Islet precursor cell (in vitro differentiated cells): ENCODE results near the gene BEX1.
"Not testable (repeated sequence)": the region's sequence is repeated elsewhere in the genome, so short reads cannot be mapped to it uniquely, and the experiment has no call there.

ENCODE experiments used
- DNase-seq: peaks from one replicate; pipeline ENCODE4 v3.0.0-alpha.2; 2018

BEX1 gene

GRCh38 chrX:103063918-103064434, at the start of gene BEX1:
TSS of gene BEX1 (minus strand) at chrX:103064171. CDS start at chrX:103063274, 897 bp downstream.
- peak; percentile 74 for DNase-seq

GRCh38 chrX:103109497-103109896, 45.5 kb upstream of the BEX1 start:
- not testable (repeated sequence) for DNase-seq

- DNase-seq: no peak
Observed at GRCh38 chrX:103107836-103108235, 43.9 kb upstream of the BEX1 start.

GRCh38 chrX:103107227-103107737, 43.3 kb upstream of the BEX1 start:
- not testable (repeated sequence) for DNase-seq

GRCh38 chrX:103104370-103104769, 40.4 kb upstream of the BEX1 start:
- not testable (repeated sequence) for DNase-seq

- DNase-seq: not testable (repeated sequence)
Observed at GRCh38 chrX:103103866-103104265, 39.9 kb upstream of the BEX1 start.

GRCh38 chrX:103101299-103102042, 37.5 kb upstream of the BEX1 start:
- DNase-seq: no peak

GRCh38 chrX:103100484-103100883, 36.5 kb upstream of the BEX1 start:
- no peak for DNase-seq

GRCh38 chrX:103099691-103100090, 35.7 kb upstream of the BEX1 start:
- DNase-seq: no peak

GRCh38 chrX:103098488-103098887, 34.5 kb upstream of the BEX1 start:
- no peak for DNase-seq

- DNase-seq: no peak
Observed at GRCh38 chrX:103092942-103093341, 29.0 kb upstream of the BEX1 start, which contains the start of gene NXF3. TSS of gene NXF3 (minus strand) at chrX:103093143. CDS start at chrX:103093023, 120 bp downstream.

- no peak for DNase-seq
Observed at GRCh38 chrX:103081051-103081450, 17.1 kb upstream of the BEX1 start.

- DNase-seq: no peak
Observed at GRCh38 chrX:103073467-103073866, 9.5 kb upstream of the BEX1 start.

GRCh38 chrX:103066606-103067005, 2.6 kb upstream of the BEX1 start:
- no peak for DNase-seq

GRCh38 chrX:103063191-103063845, 653 bp downstream of the BEX1 start:
- DNase-seq: peak; percentile 63

GRCh38 chrX:103061486-103061885, 2.5 kb downstream of the BEX1 start:
- DNase-seq: no peak

GRCh38 chrX:103056902-103057301, 7.1 kb downstream of the BEX1 start:
- DNase-seq: no peak

GRCh38 chrX:103052625-103053024, 11.3 kb downstream of the BEX1 start:
- DNase-seq: no peak

- DNase-seq: no peak
Observed at GRCh38 chrX:103051260-103051789, 12.6 kb downstream of the BEX1 start.

GRCh38 chrX:103033371-103033770, 30.6 kb downstream of the BEX1 start:
- DNase-seq: not testable (repeated sequence)

GRCh38 chrX:103017542-103017941, 46.4 kb downstream of the BEX1 start:
- no peak for DNase-seq

GRCh38 chrX:103012945-103013344, 51.0 kb downstream of the BEX1 start:
- DNase-seq: no peak
